HEK293 (cell line): ENCODE data around the gene HIPK2.

Experiments
- CTCF ChIA-PET: fragments of 350-600 bp; formaldehyde crosslinking; extraction: SDS; loops from one replicate; lab custom pipeline; 2021; ENCODE audit warnings: antibody characterized with exemption; lab: Yijun Ruan, JAX
- POLR2A ChIA-PET: fragments of 300-600 bp; formaldehyde crosslinking; extraction: SDS; loops from one replicate; lab custom pipeline; 2020; ENCODE audit warnings: antibody characterized with exemption, inconsistent platforms; lab: Yijun Ruan, JAX
- H3K27ac ChIP-seq: fragments of 200-500 bp; sonication (Bioruptor generic); 2 replicates; pipeline ENCODE4 v1.5.1; 2014; ENCODE audit warnings: low read depth, low read length, control low read depth, inconsistent platforms; ENCODE audit errors: extremely low read depth
- H3K36me3 ChIP-seq, 2 experiments: fragments of 200-500 bp in 1 of 2; sonication (Bioruptor generic) in 1 of 2; 1 replicate in 1 of 2; 2 replicates in 1 of 2; pipeline ENCODE4 v1.5.1; 2014 to 2017; ENCODE audit warnings: inconsistent platforms in 2 of 2, low read length in 2 of 2; ENCODE audit not compliant: control insufficient read depth in 2 of 2, insufficient read depth in 1 of 2
- H3K4me1 ChIP-seq: fragments of 200-500 bp; sonication (Bioruptor generic); 2 replicates; pipeline ENCODE4 v1.5.1; 2014; ENCODE audit warnings: mild to moderate bottlenecking, low read length, inconsistent platforms; ENCODE audit not compliant: control insufficient read depth, insufficient read depth
- H3K4me3 ChIP-seq: 2 replicates; pipeline ENCODE4 v1.5.1; 2011; ENCODE audit warnings: low read depth, mild to moderate bottlenecking, control low read depth, low read length, moderate library complexity
- H3K9me3 ChIP-seq: fragments of 200-500 bp; sonication (Bioruptor generic); 2 replicates; pipeline ENCODE4 v1.5.1; 2014; ENCODE audit warnings: low read depth, low read length, inconsistent platforms; ENCODE audit not compliant: control insufficient read depth, insufficient read depth
- GLIS1 ChIP-seq: fragments of 450-650 bp; formaldehyde crosslinking; IDR thresholded peaks from 2 replicates; pipeline ENCODE4 v1.5.1; 2016; ENCODE audit warnings: missing biosample characterization, missing genetic modification characterization
- GLIS2 ChIP-seq: fragments of 450-650 bp; formaldehyde crosslinking; IDR thresholded peaks from 2 replicates; pipeline ENCODE4 v1.5.1; 2016; ENCODE audit warnings: missing biosample characterization, missing genetic modification characterization
- HOXC10 ChIP-seq: sonication (generic); formaldehyde crosslinking; IDR thresholded peaks from 2 replicates; pipeline ENCODE4 v1.8.1; 2023; ENCODE audit warnings: mild to moderate bottlenecking, missing genetic modification reagents
- MYNN ChIP-seq: fragments of 450-650 bp; formaldehyde crosslinking; IDR thresholded peaks from 2 replicates; pipeline ENCODE4 v1.5.1; 2016; ENCODE audit warnings: missing biosample characterization, missing genetic modification characterization, borderline replicate concordance
- REPIN1 ChIP-seq: fragments of 450-650 bp; formaldehyde crosslinking; IDR thresholded peaks from 2 replicates; pipeline ENCODE4 v1.5.1; 2017; ENCODE audit warnings: missing biosample characterization, missing genetic modification characterization, low read depth
- WT1 ChIP-seq: fragments of 450-650 bp; formaldehyde crosslinking; IDR thresholded peaks from 2 replicates; pipeline ENCODE4 v1.5.1; 2016; ENCODE audit warnings: missing biosample characterization, missing genetic modification characterization
- ZBTB10 ChIP-seq: fragments of 450-650 bp; formaldehyde crosslinking; IDR thresholded peaks from 2 replicates; pipeline ENCODE4 v1.5.1; 2016; ENCODE audit warnings: missing biosample characterization, missing genetic modification characterization
- ZBTB11 ChIP-seq: fragments of 450-650 bp; formaldehyde crosslinking; conservative IDR thresholded peaks from 2 replicates; pipeline ENCODE4 v1.5.1; 2016; ENCODE audit warnings: low read depth, missing biosample characterization, missing genetic modification characterization
- ZBTB6 ChIP-seq: fragments of 450-650 bp; formaldehyde crosslinking; IDR thresholded peaks from 2 replicates; pipeline ENCODE4 v1.5.1; 2017; ENCODE audit warnings: missing biosample characterization, missing genetic modification characterization
- ZNF169 ChIP-seq: fragments of 450-650 bp; formaldehyde crosslinking; IDR thresholded peaks from 2 replicates; pipeline ENCODE4 v1.5.1; 2016; ENCODE audit warnings: missing biosample characterization, missing genetic modification characterization
- ZNF184 ChIP-seq: fragments of 450-650 bp; IDR thresholded peaks from 2 replicates; pipeline ENCODE4 v1.5.1; 2018; ENCODE audit warnings: missing biosample characterization, mild to moderate bottlenecking, missing genetic modification characterization
- ZNF23 ChIP-seq: fragments of 450-650 bp; formaldehyde crosslinking; IDR thresholded peaks from 2 replicates; pipeline ENCODE4 v1.5.1; 2016; ENCODE audit warnings: missing biosample characterization, missing genetic modification characterization, borderline replicate concordance
- ZNF529 ChIP-seq: fragments of 450-650 bp; formaldehyde crosslinking; IDR thresholded peaks from 2 replicates; pipeline ENCODE4 v1.5.1; 2017; ENCODE audit warnings: missing genetic modification characterization, missing biosample characterization; ENCODE audit not compliant: insufficient replicate concordance
- ZNF600 ChIP-seq: fragments of 450-650 bp; formaldehyde crosslinking; IDR thresholded peaks from 2 replicates; pipeline ENCODE4 v1.5.1; 2016; ENCODE audit warnings: missing biosample characterization, missing genetic modification characterization
- ZNF670 ChIP-seq: fragments of 450-650 bp; formaldehyde crosslinking; IDR thresholded peaks from 2 replicates; pipeline ENCODE4 v1.5.1; 2016; ENCODE audit warnings: missing biosample characterization, missing genetic modification characterization, low read depth
- ZNF701 ChIP-seq: fragments of 450-650 bp; formaldehyde crosslinking; IDR thresholded peaks from 2 replicates; pipeline ENCODE4 v1.5.1; 2016; ENCODE audit warnings: missing biosample characterization, missing genetic modification characterization
- ZNF707 ChIP-seq: fragments of 450-650 bp; formaldehyde crosslinking; IDR thresholded peaks from 2 replicates; pipeline ENCODE4 v1.5.1; 2016; ENCODE audit warnings: missing biosample characterization, missing genetic modification characterization
- ZNF776 ChIP-seq: fragments of 450-650 bp; formaldehyde crosslinking; IDR thresholded peaks from 2 replicates; pipeline ENCODE4 v1.5.0; 2017; ENCODE audit warnings: missing biosample characterization, missing genetic modification characterization, borderline replicate concordance
- ZNF791 ChIP-seq: fragments of 450-650 bp; formaldehyde crosslinking; IDR thresholded peaks from 2 replicates; pipeline ENCODE4 v1.5.1; 2016; ENCODE audit warnings: missing biosample characterization, missing genetic modification characterization
- ZSCAN5A ChIP-seq: fragments of 450-650 bp; formaldehyde crosslinking; IDR thresholded peaks from 2 replicates; pipeline ENCODE4 v1.5.1; 2016; ENCODE audit warnings: missing biosample characterization, missing genetic modification characterization

Gene HIPK2

GRCh38 chr7:139777133-139777891 is 486 bp downstream of the HIPK2 start (continued):
- TF ChIP-seq ZBTB10 (tag by site-specific recombination), result 0 out of 2 replicates have a peak, but pooled peaks have one; percentile 41
- TF ChIP-seq, all 188 proteins: peak for 5

- Histone ChIP-seq H3K4me1 (0 out of 2 replicates have a peak, but pooled peaks cover 3% of the 10 kb centered on the region), H3K27ac (0 out of 2 replicates have a peak overlapping the region, but pooled peaks have one; percentile 0), H3K36me3 (no peaks in the 10 kb centered on the region), H3K9me3 (no peaks in the 10 kb centered on the region), H3K4me3 (peak overlapping the region; percentile 71)
- ChIA-PET POLR2A (no interaction called here), CTCF (no interaction called here)
- TF ChIP-seq ZNF169 (tag by site-specific recombination) (no peak), ZNF776 (tag by site-specific recombination) (no peak), GLIS2 (tag by site-specific recombination) (no peak), ZNF529 (tag by site-specific recombination) (no peak), WT1 (no peak), ZNF701 (tag by site-specific recombination) (peak; percentile 85), MYNN (no peak), GLIS1 (tag by site-specific recombination) (no peak), ZBTB11 (tag by site-specific recombination) (peak; percentile 82), ZNF670 (tag by site-specific recombination) (no peak), HOXC10 (CRISPR knock-in tag) (no peak), REPIN1 (no peak), ZNF23 (tag by site-specific recombination) (no peak), ZNF600 (peak; percentile 82; the same call in 1 of the 2 replicates), ZNF707 (tag by site-specific recombination) (no peak), ZNF791 (tag by site-specific recombination) (no peak), ZBTB6 (tag by site-specific recombination) (no peak), ZSCAN5A (tag by site-specific recombination) (no peak), ZNF184 (no peak)
Observed at GRCh38 chr7:139776486-139777132, 1.2 kb downstream of the HIPK2 start.
